ENCODE results near the gene CDH13.

DNA sequence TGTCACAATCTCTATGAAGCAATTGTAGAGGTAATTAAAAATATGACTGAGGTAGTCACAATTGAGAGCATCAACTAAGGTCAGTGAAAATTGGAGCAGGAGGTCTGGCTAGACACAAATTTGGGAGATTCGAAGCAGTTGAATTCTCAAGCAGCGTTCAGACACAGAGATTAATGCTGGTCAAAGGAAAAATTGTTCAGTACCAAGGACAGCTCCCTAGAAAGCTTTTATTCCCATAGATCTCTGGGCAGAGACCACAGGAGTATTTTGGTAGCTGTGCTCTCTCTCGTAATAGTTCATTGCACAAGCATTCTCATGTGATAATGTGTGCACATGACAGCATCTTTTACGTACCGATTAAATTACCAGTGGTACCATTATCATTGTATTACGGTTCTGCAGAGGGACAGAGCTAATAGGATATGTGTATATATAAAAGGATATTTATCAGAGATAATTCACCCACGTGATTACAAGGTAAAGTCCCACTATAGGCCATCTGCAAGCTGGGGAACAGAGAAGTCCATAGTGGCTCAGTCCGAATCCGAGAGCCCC, 793.5 kb downstream of the CDH13 start:
- TF ChIP-seq CTCF (IDR thresholded peaks at IDR 0.05; ENCODE audit: insufficient read depth, low read length), result no peak
- no peak for TF ChIP-seq POLR2AphosphoS5 (IDR thresholded peaks at IDR 0.05; ENCODE audit: low read depth)
- TF ChIP-seq REST (IDR thresholded peaks at IDR 0.05; ENCODE audit: insufficient replicate concordance, low read depth), result peak; percentile 95
- TF ChIP-seq SPI1 (IDR thresholded peaks at IDR 0.05; ENCODE audit: borderline replicate concordance, low read depth), result no peak
